Hepatocyte (in vitro differentiated cells): Measurements from ENCODE around the gene LRRC4.

Source experiments
- CTCF ChIP-seq: fragments of 200-600 bp; sonication (generic); IDR thresholded peaks from 2 replicates; pipeline ENCODE4 v1.5.1; 2016; ENCODE audit warnings: antibody characterized with exemption, mild to moderate bottlenecking; ENCODE audit not compliant: poor library complexity
- EZH2phosphoT487 ChIP-seq: fragments of 200-600 bp; sonication (generic); IDR thresholded peaks from one replicate; pipeline ENCODE4 v1.6.1; 2018; ENCODE audit warnings: antibody characterized with exemption, mild to moderate bottlenecking, low read depth, moderate library complexity; ENCODE audit not compliant: unreplicated experiment, severe bottlenecking

GRCh38 chr7:127988751-127989150, 42.5 kb downstream of the LRRC4 start:
- TF ChIP-seq CTCF, result no peak
- no peak for TF ChIP-seq EZH2phosphoT487
